Osteocyte (in vitro differentiated cells): ENCODE data around the gene UROC1. TPM values are rescaled to one million over a fixed set of nuclear protein-coding genes. Genes with fewer than 3 reads are reported as not detected.

Experiments
- DNase-seq: peaks from one replicate; pipeline ENCODE4 v3.0.0; 2021; ENCODE audit warnings: mixed read lengths; ENCODE audit not compliant: unreplicated experiment; ENCODE audit errors: extremely low spot score
- H3K27ac Mint-ChIP-seq: one replicate; pipeline ENCODE4 v1.8.0; 2021; ENCODE audit warnings: mild to moderate bottlenecking, mixed read lengths; ENCODE audit not compliant: unreplicated experiment
- H3K27me3 Mint-ChIP-seq: one replicate; pipeline ENCODE4 v1.8.0; 2021; ENCODE audit warnings: mixed read lengths; ENCODE audit not compliant: unreplicated experiment
- H3K36me3 Mint-ChIP-seq: one replicate; pipeline ENCODE4 v1.8.0; 2021; ENCODE audit warnings: mixed read lengths; ENCODE audit not compliant: unreplicated experiment
- H3K4me1 Mint-ChIP-seq: one replicate; pipeline ENCODE4 v1.8.0; 2021; ENCODE audit warnings: mixed read lengths; ENCODE audit not compliant: unreplicated experiment
- H3K4me3 Mint-ChIP-seq: one replicate; pipeline ENCODE4 v1.8.0; 2021; ENCODE audit warnings: mild to moderate bottlenecking, moderate library complexity, mixed read lengths; ENCODE audit not compliant: unreplicated experiment
- H3K9me3 Mint-ChIP-seq: one replicate; pipeline ENCODE4 v1.8.0; 2021; ENCODE audit warnings: mixed read lengths; ENCODE audit not compliant: unreplicated experiment
- total RNA-seq: library from RNA; stranded (reverse); gene quantifications from 2 replicates; pipeline ENCODE4 v1.2.1, GENCODE V29; 2021
- TF ChIP-seq, protein P1 (sequence below): fragments of 200-600 bp; sonication (generic); IDR thresholded peaks from 2 replicates; pipeline ENCODE4 v1.5.0; 2021; ENCODE audit warnings: antibody characterized with exemption, mild to moderate bottlenecking, moderate library complexity

Gene UROC1
- total RNA-seq, 1 donor from 2014 or later, result not detected

DNA sequence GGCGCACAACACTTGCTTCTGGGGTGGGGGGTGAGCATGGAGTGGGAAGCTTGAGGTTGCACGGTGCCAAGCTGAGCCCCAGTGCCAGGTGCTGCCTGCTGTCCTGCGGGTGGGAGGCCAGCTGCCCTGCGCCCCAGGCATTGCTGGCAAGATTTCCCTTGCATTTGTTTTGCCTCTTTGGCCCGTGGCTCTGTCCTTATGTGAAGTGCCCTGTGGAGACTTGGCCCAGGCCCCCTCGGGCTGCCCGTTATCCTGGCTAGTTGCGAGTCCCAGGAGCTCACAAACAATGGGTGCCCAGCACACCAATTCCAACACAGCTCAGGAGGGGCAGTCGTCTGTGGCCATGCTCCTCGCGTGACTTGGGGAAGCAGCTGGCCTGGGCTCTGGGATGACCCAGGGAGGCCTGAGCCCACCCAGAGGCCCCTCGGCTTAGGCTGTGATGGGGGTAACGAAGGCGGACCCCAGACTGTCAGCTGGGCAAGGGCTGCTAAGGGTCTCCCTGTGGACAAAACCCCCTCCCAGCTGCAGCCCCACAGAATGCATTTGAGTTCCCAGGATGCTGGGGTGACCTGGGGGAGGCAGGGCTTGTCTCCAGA is 35.2 kb upstream of the UROC1 start:
- DNase-seq, result peak; percentile 83
- Mint-ChIP-seq H3K36me3 (no peaks in the 10 kb centered on the region), H3K27ac (no peak overlapping the region), H3K9me3 (no peaks in the 10 kb centered on the region), H3K27me3 (peaks cover 16% of the 10 kb centered on the region), H3K4me1 (peaks cover 13% of the 10 kb centered on the region), H3K4me3 (no peak overlapping the region)
- TF ChIP-seq, protein P1, sequence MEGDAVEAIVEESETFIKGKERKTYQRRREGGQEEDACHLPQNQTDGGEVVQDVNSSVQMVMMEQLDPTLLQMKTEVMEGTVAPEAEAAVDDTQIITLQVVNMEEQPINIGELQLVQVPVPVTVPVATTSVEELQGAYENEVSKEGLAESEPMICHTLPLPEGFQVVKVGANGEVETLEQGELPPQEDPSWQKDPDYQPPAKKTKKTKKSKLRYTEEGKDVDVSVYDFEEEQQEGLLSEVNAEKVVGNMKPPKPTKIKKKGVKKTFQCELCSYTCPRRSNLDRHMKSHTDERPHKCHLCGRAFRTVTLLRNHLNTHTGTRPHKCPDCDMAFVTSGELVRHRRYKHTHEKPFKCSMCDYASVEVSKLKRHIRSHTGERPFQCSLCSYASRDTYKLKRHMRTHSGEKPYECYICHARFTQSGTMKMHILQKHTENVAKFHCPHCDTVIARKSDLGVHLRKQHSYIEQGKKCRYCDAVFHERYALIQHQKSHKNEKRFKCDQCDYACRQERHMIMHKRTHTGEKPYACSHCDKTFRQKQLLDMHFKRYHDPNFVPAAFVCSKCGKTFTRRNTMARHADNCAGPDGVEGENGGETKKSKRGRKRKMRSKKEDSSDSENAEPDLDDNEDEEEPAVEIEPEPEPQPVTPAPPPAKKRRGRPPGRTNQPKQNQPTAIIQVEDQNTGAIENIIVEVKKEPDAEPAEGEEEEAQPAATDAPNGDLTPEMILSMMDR, result no peak

DNA sequence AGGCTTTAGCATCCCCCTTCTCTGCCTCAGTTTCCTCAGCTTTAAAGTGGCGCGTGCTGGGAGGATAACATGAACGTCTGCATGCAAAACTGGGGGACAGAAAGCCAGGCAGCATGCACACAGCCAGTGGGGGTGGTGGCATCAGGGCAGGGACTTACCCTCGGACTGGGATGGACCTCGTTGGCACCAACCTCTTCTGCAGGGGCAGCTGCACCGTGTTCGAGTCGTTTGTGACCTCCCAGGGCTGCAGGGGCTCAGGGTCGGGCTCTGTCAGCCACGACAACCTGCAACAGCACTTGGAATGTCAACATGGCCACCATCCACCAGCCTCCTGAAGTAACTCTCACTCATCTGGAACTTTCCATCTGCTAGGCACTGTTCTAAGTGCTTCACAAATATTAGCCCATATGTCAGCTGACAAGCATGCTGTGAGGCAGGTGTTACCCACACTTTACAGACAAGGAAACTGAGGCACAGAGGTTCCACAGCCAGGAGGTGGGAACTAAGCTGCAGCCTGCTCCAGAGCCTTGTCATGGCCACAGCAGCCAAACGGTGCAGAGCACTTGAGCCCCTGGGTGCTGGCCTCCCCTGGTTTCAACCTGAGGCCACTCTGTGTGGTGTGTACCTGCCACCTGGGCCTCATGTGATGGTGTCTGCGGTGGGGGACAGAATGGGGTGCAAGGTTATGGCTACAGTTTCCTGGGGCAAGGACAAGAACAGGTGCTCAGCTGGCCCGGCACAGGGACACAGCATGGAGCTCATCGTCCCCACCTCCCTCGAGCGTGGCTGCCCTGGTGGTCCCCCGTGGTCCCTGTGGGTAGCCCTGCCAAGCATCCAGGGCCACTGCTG is 34.5 kb upstream of the UROC1 start:
- TF ChIP-seq, protein P1, result no peak
- H3K27ac Mint-ChIP-seq, result no peak overlapping the region
- DNase-seq, result no peak
- H3K4me3 Mint-ChIP-seq, result no peak overlapping the region
- peaks cover 13% of the 10 kb centered on the region for H3K4me1 Mint-ChIP-seq
- peaks cover 23% of the 10 kb centered on the region for H3K27me3 Mint-ChIP-seq
- no peaks in the 10 kb centered on the region for H3K36me3 Mint-ChIP-seq
- no peaks in the 10 kb centered on the region for H3K9me3 Mint-ChIP-seq

DNA sequence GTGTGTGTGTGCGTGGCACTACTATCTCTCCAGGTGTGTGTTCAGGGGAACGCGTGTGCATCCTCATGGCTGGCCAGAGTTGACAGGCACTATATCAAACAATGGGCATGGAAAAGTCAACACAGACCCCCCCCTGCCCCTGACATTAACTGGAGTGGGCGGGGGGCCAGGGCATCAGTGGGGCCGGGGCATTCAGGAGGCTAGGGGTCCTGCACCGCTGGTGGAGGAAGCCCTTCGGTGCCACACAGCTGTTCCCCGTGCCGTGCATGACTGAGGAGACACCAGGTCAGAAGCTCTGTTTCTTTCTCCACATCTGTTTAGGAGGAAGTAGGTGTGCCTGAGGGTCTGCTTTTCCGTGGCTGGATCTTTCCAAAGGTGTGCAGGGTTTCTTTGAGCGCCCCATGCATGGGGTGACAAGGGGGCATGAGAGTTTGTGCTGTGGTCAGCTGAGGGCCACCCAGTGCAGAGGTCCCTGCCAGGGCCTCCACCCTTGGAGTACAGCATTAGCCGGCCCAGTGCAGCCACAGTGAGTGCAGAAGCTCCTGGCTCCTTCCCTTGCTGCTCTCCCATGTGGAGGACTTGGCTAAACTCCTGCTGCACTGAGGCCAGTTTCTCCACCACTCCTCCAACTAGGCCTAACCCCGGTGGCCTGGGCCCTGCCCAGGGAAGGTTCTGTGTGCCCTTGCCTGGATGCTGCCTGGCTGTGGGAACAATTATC is 33.7 kb upstream of the UROC1 start:
- TF ChIP-seq, protein P1, result no peak
- Mint-ChIP-seq H3K4me3 (no peak overlapping the region), H3K36me3 (no peaks in the 10 kb centered on the region), H3K27me3 (peaks cover 27% of the 10 kb centered on the region), H3K9me3 (no peaks in the 10 kb centered on the region), H3K4me1 (peaks cover 13% of the 10 kb centered on the region), H3K27ac (no peak overlapping the region)
- DNase-seq, result peak; percentile 72

DNA sequence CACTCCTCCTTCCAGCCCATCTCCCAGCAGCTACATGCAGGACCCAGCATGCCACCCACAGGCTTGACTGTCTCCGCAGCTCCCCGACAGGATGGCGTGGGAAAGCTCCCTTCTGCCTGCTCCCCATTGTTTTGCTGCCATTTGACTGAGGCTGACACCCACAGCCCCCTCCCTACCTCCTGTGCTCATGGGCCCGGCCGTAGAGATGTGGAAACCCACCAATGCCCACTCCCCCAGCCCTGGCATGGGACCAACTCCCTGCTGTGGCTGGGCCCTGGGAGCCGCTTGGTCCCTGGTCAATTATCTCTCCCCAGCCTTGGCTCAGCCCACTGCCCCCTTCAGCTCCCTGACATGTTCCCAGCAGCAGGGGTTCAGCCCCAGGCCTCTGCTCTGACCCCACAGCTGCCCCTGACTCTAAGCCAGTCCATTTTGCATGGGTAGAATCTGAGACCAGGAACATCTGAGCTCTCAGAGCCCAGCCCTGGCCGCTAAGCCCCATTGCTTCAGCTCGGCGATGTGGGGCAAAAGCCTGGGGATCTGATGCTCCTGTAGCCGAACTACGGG is 33.0 kb upstream of the UROC1 start:
- peaks cover 13% of the 10 kb centered on the region for H3K4me1 Mint-ChIP-seq
- DNase-seq, result peak; percentile 75
- H3K27me3 Mint-ChIP-seq, result peaks cover 27% of the 10 kb centered on the region
- H3K36me3 Mint-ChIP-seq, result no peaks in the 10 kb centered on the region
- no peak overlapping the region for H3K4me3 Mint-ChIP-seq
- no peak overlapping the region for H3K27ac Mint-ChIP-seq
- TF ChIP-seq, protein P1, result no peak
- no peaks in the 10 kb centered on the region for H3K9me3 Mint-ChIP-seq
